HG03025 (cell line): Measurements from ENCODE around the gene SRL.
"Not testable (repeated sequence)": the region's sequence is repeated elsewhere in the genome, so short reads cannot be mapped to it uniquely, and the experiment has no call there.

Experiments
- ATAC-seq: cut with Tn5 transposase; IDR thresholded peaks from one replicate; pipeline ENCODE4 v1.9.1; 2021; ENCODE audit warnings: mild to moderate bottlenecking, moderate library complexity; ENCODE audit not compliant: unreplicated experiment, low FRiP score

SRL gene

DNA sequence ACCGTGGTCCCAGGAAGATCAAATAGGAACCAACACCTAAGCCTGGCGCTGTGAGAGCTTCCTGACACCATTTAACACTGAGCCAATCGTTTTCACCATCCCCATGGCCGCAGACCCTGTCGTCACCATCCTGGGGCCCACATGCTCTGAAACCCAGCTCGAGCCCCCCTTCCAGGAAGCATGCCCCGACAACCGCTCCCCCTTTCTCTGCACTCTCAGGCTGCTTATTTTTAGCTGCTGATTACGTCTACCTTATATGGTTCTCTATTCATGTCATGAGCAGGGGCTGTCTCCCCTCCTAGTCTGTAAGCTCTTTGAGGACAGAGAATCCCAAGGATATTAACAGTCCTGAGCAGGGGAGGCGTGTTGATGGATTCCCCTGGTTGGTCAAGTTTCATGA is 10.5 kb downstream of the SRL start:
- no peak for ATAC-seq

DNA sequence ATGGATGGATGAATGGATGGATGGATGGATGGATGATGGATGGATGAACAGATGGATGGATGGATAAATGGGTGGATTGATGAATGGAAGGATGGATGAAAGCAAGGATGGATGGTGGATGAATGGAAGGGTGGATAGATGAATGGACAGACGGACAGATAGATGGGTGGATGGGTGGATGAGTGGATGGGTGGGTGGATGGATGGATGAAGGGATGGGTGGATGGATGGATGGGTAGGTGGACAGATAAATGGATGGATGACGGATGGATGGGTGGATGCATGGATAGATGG is 14.9 kb downstream of the SRL start:
- ATAC-seq: no peak

DNA sequence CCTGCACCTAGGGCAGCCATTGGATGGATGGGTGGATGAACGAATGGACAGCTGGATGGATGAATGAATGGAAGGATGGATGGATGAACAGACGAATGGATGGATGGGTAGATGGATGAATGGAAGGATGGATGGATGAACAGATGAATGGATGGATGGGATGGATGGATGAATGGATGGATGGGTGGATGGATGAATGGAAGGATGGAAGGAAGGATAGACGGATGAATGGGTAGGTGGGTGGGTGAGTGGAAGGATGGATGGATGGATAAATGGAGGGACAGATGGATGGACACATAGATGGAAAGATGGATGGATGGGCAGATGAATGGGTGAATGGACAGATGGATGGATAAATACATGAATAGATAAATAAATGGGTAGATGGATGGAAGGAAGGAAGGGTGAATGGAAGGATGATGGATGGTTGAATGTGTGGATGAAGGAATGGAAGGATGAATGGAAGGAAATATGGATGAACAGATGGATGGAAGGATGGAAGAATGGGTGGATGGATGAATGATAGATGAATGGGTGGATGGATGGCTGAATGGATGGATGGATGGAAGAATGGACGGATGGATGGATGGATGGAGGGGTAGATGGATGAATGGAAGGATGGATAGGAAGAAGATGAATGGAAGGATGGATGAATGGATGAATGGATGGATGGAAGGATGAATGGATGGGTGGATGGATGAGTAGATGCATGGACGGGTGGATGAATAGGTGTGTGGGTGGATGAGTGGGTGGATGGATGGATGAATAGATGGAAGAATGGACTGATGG is 15.4 kb downstream of the SRL start:
- no peak for ATAC-seq

DNA sequence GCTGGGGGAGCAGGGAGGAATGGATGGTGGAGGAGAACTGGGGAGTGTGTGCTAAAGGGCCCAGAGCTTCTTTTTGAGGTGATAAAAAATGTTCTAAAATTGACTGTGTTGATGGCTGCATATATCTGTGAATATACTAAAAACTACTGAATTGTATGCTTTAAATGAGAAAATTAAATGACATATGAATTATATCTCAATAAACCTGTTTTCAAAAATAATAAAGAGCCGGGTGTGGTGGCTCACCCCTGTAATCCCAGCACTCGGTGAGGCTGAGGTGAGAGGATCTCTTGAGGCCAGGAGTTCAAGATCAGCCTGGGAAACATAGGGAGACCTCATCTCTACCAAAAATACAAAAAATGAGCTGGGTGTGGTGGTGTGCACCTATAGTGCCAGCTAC is 16.8 kb downstream of the SRL start:
- no peak for ATAC-seq

DNA sequence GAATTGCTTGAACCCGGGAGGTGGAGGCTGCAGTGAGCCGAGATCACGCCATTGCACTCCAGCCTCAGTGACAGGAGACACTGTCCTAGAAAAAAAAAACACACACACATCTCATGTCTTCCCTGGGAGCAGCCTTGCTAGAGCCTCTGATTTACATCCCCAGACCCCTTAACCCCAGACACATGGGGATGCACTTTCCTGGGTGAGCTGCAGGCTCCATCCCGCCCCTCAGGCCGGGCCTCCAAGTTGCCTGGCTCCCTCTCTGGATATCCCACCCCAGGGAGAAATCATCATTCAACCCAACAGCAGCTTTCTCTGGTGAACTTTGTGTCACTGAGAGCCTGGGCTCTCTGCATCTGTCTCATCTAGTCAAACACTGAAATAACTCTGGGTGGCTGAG is 21.5 kb downstream of the SRL start:
- no peak for ATAC-seq

DNA sequence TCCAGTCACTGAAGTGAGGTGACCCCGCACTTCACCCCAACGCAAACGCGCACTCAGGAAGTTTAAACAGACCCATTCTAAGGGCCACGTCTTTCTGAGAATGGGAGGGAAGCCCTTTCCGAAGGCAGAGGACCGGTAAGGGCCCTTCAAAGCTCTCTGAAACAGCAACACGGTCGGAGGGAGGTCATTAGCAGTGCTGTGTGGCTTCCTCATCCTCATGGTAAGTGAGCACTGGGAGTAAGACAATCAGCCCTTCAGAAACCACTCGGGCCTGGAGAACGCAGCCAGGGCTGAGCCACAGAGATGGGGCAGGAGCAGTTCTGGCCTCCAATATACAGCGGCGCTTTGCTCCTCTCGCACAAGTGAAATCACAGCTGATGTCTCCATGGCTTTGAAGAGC is 23.7 kb downstream of the SRL start:
- ATAC-seq: no peak

- no peak for ATAC-seq
These were observed 24.4 kb downstream of the SRL start for GRCh38 chr16:4217204-4218131.

- ATAC-seq: no peak
These were observed 25.3 kb downstream of the SRL start for GRCh38 chr16:4216596-4216995.

GRCh38 chr16:4215106-4215505 is 26.8 kb downstream of the SRL start:
- no peak for ATAC-seq

GRCh38 chr16:4214215-4214621 is 27.7 kb downstream of the SRL start:
- ATAC-seq: no peak

- ATAC-seq: no peak
These were observed 28.1 kb downstream of the SRL start for GRCh38 chr16:4213737-4214136.

DNA sequence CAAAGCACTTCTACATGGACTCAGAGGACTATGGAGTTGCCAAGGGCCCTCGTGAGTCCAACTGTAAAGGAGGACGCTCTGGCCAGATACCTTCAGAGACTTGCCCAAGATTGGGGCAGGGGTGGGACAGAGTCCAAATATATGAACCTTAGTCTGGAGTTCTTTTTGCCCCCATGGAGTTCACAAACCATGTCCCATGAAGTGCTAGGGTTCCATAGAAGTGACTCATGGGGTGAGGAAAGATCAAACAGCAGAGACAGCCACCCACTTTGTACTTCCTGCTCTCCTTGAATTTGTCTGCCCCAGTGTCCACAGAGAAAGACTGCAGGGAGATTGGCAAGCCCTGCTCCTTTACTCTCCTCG is 29.0 kb downstream of the SRL start:
- no peak for ATAC-seq

DNA sequence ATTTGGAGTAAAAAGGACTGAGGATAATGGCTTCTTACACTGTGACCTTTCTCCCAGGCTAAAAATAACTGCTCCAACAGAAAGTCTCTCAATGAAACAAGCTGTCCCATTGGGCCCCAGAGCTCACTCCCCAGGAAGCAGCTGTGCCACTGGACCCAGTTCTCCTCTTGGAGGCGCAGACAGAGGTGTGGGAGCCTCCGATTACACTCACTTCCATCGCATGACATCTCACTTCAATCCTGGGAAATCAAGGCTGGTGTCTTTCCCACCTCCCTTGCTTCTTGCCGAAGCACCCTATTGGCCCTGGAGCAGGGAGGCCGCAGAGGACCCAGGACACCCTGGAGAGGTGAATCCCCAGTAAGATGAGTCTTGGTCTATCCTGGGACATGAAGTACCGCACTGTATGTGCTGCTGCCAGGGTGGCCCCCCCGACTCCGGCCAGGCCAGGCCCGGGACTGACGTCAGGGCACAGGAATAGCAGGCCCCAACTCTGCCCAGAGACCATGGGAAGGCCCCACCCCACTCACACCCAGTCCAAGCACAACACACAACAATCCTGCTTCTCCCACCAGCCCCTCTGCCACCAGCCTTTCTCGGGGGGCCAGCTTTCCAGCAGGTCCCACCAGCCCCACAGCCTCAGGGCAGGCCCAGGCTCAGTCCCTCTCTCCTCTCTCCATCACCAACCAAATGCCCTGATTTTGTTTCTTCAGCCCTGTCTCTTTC is 29.5 kb downstream of the SRL start:
- no peak for ATAC-seq

GRCh38 chr16:4211445-4212210 is 30.3 kb downstream of the SRL start:
- ATAC-seq: not testable (repeated sequence)

GRCh38 chr16:4209666-4210065 is 32.2 kb downstream of the SRL start:
- no peak for ATAC-seq

DNA sequence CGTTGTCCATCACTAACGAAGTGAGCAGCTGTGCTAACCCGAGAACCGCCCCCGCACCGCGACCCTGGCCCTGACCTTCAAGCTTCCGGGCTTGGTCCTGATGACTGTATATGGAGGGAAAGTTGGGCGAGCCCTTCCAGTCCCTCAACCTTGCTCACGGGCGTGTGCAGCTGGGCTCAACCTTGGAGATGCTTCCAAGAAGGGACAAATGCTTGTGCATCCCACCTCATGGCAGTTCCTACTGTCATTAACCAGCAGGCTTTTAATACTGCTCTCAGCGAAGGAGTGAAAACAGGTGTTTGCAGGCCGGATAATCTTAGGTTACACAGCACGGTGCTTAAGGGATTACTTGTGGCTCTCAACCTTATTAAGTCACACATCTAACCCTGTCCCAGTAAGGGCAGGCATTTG is 33.5 kb downstream of the SRL start:
- no peak for ATAC-seq

DNA sequence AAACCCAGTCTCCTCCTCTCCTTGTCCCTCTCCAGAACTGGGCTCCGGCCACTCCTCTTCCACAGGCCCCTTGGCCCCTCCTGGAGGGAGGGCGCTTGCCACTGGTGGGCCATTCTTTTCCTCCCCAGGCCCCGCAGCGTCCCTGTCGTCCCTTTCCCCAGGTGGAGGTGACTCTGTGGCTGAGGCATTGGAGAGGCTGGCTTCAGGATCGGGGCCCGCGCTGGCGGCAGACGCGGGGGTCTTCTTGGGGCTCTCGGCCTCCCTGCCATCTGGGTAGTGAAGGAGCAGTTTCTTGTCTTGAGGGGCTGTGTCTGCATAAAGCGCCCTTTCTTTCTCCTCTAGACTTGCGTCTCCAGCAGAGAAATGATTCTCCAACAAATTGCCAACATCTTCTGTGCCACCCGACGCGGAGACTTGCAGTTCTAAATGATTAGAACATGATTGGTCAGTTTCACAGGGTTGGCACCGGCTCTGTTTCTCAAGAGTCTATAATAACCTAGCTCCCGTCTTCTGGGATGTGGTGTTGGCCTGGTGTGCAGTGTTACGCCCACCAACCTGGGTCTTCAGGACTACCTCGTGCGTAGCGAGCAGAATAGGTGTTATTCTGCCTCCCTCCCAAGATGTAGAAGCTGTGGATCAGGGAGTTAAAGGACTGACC is 34.1 kb downstream of the SRL start:
- ATAC-seq: no peak

GRCh38 chr16:4207229-4207628 is 34.7 kb downstream of the SRL start:
- no peak for ATAC-seq

GRCh38 chr16:4206680-4207079 is 35.2 kb downstream of the SRL start:
- no peak for ATAC-seq

DNA sequence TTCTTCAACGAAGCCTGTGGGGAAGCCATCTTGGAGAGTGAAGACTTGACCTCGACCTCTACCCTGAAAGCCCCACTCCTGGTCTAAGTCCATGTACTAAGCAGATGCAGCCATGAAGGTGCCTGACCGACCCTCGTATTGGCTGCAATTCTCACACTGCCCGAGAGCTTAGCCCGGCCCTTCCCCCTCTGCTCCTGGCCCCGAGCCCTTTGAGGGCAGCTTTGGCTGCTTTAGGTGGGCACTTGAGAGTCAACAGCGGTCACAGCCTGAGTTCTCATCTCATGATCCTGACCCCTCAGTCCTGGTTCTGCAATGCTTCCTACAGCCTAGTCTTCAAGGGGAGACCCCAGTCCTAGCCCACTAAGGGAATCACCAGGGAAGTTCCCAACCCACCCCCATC is 35.9 kb downstream of the SRL start:
- ATAC-seq: no peak
